ENCODE data around the gene PHF21A.
A peak's percentile ranks its signal among the peaks of the same experiment; 100 is the strongest.

The PHF21A gene

GRCh38 chr11:45897556-45897955, 223.7 kb downstream of the PHF21A start:
- DNase-seq = no peak

GRCh38 chr11:45896422-45896984, 224.8 kb downstream of the PHF21A start:
- peak; percentile 83 for DNase-seq

- no peak for DNase-seq
Measured at GRCh38 chr11:45895553-45896259, 225.5 kb downstream of the PHF21A start.

- DNase-seq = no peak
Measured at GRCh38 chr11:45894555-45895247, 226.6 kb downstream of the PHF21A start.

GRCh38 chr11:45892856-45893255, 228.4 kb downstream of the PHF21A start:
- no peak for DNase-seq

- no peak for DNase-seq
Measured at GRCh38 chr11:45890886-45891550, 230.2 kb downstream of the PHF21A start.

GRCh38 chr11:45889966-45890365, 231.3 kb downstream of the PHF21A start:
- DNase-seq = no peak

- no peak for DNase-seq
Measured at GRCh38 chr11:45889555-45889954, 231.7 kb downstream of the PHF21A start.

GRCh38 chr11:45887587-45887986, 233.7 kb downstream of the PHF21A start:
- DNase-seq = no peak

- DNase-seq = no peak
Measured at GRCh38 chr11:45886816-45887520, 234.3 kb downstream of the PHF21A start.

GRCh38 chr11:45885921-45886721, 235.1 kb downstream of the PHF21A start:
- DNase-seq = no peak

- no peak for DNase-seq
Measured at GRCh38 chr11:45885274-45885920, 235.9 kb downstream of the PHF21A start, which contains the start of gene MAPK8IP1. TSS of gene MAPK8IP1 (plus strand) at chr11:45885651. CDS start at chr11:45885821, 170 bp downstream.

GRCh38 chr11:45884596-45885185, 236.6 kb downstream of the PHF21A start:
- DNase-seq = no peak

Data from NCI-H187 treated with DMSO at 0.1 percent for 48 hours (cell line).